T-cell (primary cell): ENCODE data around the gene TCERG1L. TPM values are rescaled to one million over a fixed set of nuclear protein-coding genes. Genes with fewer than 3 reads are reported as not detected.

Experiments used
- ATAC-seq, 4 experiments: fragments of 200-7000 bp in 3 of 4; fragments of 150-1000 bp in 1 of 4; cut with Tn5 transposase; replicated peaks in 1 of 4; 1 replicate in 3 of 4; 2 replicates in 1 of 4; pipeline ENCODE4 v1.10.0; 2021; ENCODE audit warnings: moderate library complexity in 3 of 4, mild to moderate bottlenecking in 2 of 4, moderate number of reproducible peaks in 1 of 4
- CTCF ChIA-PET, 2 donors: fragments of 300-600 bp; sonication (Branson Sonifier 250); formaldehyde crosslinking; loops; one replicate each; lab custom pipeline; 2022; ENCODE audit warnings: antibody characterized with exemption in 2 of 2; lab: Charles Lee
- POLR2A ChIA-PET, 2 donors: fragments of 300-600 bp; sonication (Branson Sonifier 250); formaldehyde crosslinking; loops; one replicate each; lab custom pipeline; 2022; ENCODE audit warnings: antibody characterized with exemption in 2 of 2; lab: Charles Lee
- DNase-seq, 35 experiments: peaks; one replicate each; pipeline versions ENCODE4 v3.0.0 to v3.0.0-alpha.2; 2013 to 2023
- H3K27ac ChIP-seq: one replicate; pipeline ENCODE4 v1.5.1; 2013; ENCODE audit warnings: low read length
- H3K27me3 ChIP-seq, 2 experiments: replicated peaks in 1 of 2; 1 replicate in 1 of 2; 2 replicates in 1 of 2; pipeline versions ENCODE4 v1.6.1 to v1.7.0; 2013; ENCODE audit warnings: low read length in 1 of 2, mixed read lengths in 1 of 2; ENCODE audit not compliant: control insufficient read depth in 2 of 2, insufficient read depth in 2 of 2; ENCODE audit errors: extremely low read depth in 1 of 2
- H3K36me3 ChIP-seq, 2 donors: 1 replicate in 1 of 2; 2 replicates in 1 of 2; pipeline versions ENCODE4 v1.6.1 to v1.7.0; 2013; ENCODE audit warnings: low read length in 1 of 2; ENCODE audit not compliant: control insufficient read depth in 2 of 2, insufficient read depth in 1 of 2; ENCODE audit errors: extremely low read depth in 1 of 2
- H3K4me1 ChIP-seq, 2 experiments: 1 replicate in 1 of 2; 2 replicates in 1 of 2; pipeline versions ENCODE4 v1.6.1 to v1.7.0; 2013; ENCODE audit warnings: low read length in 2 of 2, mixed read lengths in 1 of 2; ENCODE audit not compliant: insufficient read depth in 2 of 2, control insufficient read depth in 1 of 2; ENCODE audit errors: extremely low read depth in 1 of 2
- H3K4me3 ChIP-seq, 2 donors: 1 replicate in 1 of 2; 2 replicates in 1 of 2; pipeline versions ENCODE4 v1.5.1 to v1.7.0; 2013; ENCODE audit warnings: mild to moderate bottlenecking in 2 of 2, low read length in 1 of 2, moderate library complexity in 1 of 2; ENCODE audit not compliant: control insufficient read depth in 1 of 2; ENCODE audit errors: extremely low read depth in 1 of 2
- H3K9me3 ChIP-seq: 2 replicates; pipeline ENCODE4 v1.7.0; 2013
- H3K27ac Mint-ChIP-seq, 2 donors: one replicate each; pipeline ENCODE4 v1.8.0; 2020 to 2021; ENCODE audit warnings: mild to moderate bottlenecking in 2 of 2, mixed read lengths in 2 of 2
- H3K27me3 Mint-ChIP-seq, 2 donors: one replicate each; pipeline ENCODE4 v1.8.0; 2021 to 2022; ENCODE audit warnings: mixed read lengths in 2 of 2
- H3K36me3 Mint-ChIP-seq: one replicate; pipeline ENCODE4 v1.8.0; 2021; ENCODE audit warnings: mixed read lengths
- H3K4me1 Mint-ChIP-seq, 3 donors: one replicate each; pipeline ENCODE4 v1.8.0; 2020 to 2022; ENCODE audit warnings: mixed read lengths in 3 of 3, mild to moderate bottlenecking in 1 of 3
- H3K4me3 Mint-ChIP-seq, 3 donors: one replicate each; pipeline ENCODE4 v1.8.0; 2020 to 2022; ENCODE audit warnings: mild to moderate bottlenecking in 3 of 3, mixed read lengths in 3 of 3, moderate library complexity in 3 of 3
- H3K9me3 Mint-ChIP-seq, 3 donors: one replicate each; pipeline ENCODE4 v1.8.0; 2020 to 2022; ENCODE audit warnings: mixed read lengths in 3 of 3
- WGBS: methylation state at CpG from one replicate; pipeline ENCODE4 v1.1.5; 2013; ENCODE audit warnings: missing lambda C conversion rate; ENCODE audit not compliant: insufficient coverage; 5-methylcytosine and 5-hydroxymethylcytosine counted together
- total RNA-seq, 35 experiments: library from RNA in 6 of 35; stranded (reverse) in 6 of 35; fragments of 120-200 nt in 1 of 35; gene quantifications; one replicate each; pipeline versions ENCODE4 v1.2.1 to v1.2.4 and lab custom pipeline; 2013 to 2026

TCERG1L gene
- total RNA-seq, 5 donors from 2014 or later (not counting 1 experiment from before 2014, with no cell fraction given): 0.13 to 0.29 (median 0.21) TPM; not detected in 1

- DNase-seq (no peak), ATAC-seq (no peak)
- Mint-ChIP-seq H3K4me1 (peaks cover 0 to 3% (median 0%) of the 10 kb centered on the region in 3 donors), H3K27ac (no peak overlapping the region), H3K27me3 (peaks cover 0 to 4% of the 10 kb centered on the region in 2 donors), H3K4me3 (no peak overlapping the region), H3K36me3 (no peaks in the 10 kb centered on the region), H3K9me3 (no peaks in the 10 kb centered on the region)
- Histone ChIP-seq H3K9me3 (no peaks in the 10 kb centered on the region), H3K4me3 (no peak overlapping the region), H3K27me3 (peaks cover 0 to 13% of the 10 kb centered on the region in 2 experiments), H3K27ac (no peak overlapping the region), H3K36me3 (no peaks in the 10 kb centered on the region), H3K4me1 (no peaks in the 10 kb centered on the region)
- POLR2A ChIA-PET: no interaction called here
- WGBS: 88% methylated on average over 13 of the region's 16 CpGs
- CTCF ChIA-PET: no interaction called here
Measured at GRCh38 chr10:131068311-131068710, 243.2 kb downstream of the TCERG1L start.

- H3K27ac ChIP-seq: no peak overlapping the region
- DNase-seq (no peak), ATAC-seq (no peak)
- H3K9me3 ChIP-seq: no peaks in the 10 kb centered on the region
- H3K27me3 ChIP-seq: peaks cover 0 to 16% of the 10 kb centered on the region in 2 experiments
- Mint-ChIP-seq H3K4me3 (no peak overlapping the region), H3K27me3 (peaks cover 0 to 4% of the 10 kb centered on the region in 2 donors), H3K36me3 (no peaks in the 10 kb centered on the region), H3K9me3 (no peaks in the 10 kb centered on the region), H3K4me1 (peaks cover 0 to 4% (median 0%) of the 10 kb centered on the region in 3 donors), H3K27ac (no peak overlapping the region)
- ChIA-PET POLR2A (no interaction called here), CTCF (no interaction called here)
- no peak overlapping the region for H3K4me3 ChIP-seq
- whole genome bisulfite sequencing: 80% methylated on average over 1 of the region's 4 CpGs
- no peaks in the 10 kb centered on the region for H3K36me3 ChIP-seq
- H3K4me1 ChIP-seq: no peaks in the 10 kb centered on the region
Measured at GRCh38 chr10:131067690-131068089, 243.8 kb downstream of the TCERG1L start.

- no peak overlapping the region for H3K4me3 Mint-ChIP-seq
- no peak for DNase-seq
- H3K4me1 Mint-ChIP-seq: peaks cover 0 to 4% (median 0%) of the 10 kb centered on the region in 3 donors
- no peak overlapping the region for H3K27ac Mint-ChIP-seq
- WGBS: 60% methylated on average over 5 of the region's 5 CpGs
- Histone ChIP-seq H3K4me1 (no peaks in the 10 kb centered on the region), H3K36me3 (no peaks in the 10 kb centered on the region), H3K27me3 (peaks cover 0 to 17% of the 10 kb centered on the region in 2 experiments), H3K27ac (no peak overlapping the region), H3K9me3 (no peaks in the 10 kb centered on the region), H3K4me3 (no peak overlapping the region)
- ChIA-PET POLR2A (no interaction called here), CTCF (no interaction called here)
- peaks cover 0 to 4% of the 10 kb centered on the region in 2 donors for H3K27me3 Mint-ChIP-seq
- H3K9me3 Mint-ChIP-seq: no peaks in the 10 kb centered on the region
- no peaks in the 10 kb centered on the region for H3K36me3 Mint-ChIP-seq
- ATAC-seq: no peak
Measured at GRCh38 chr10:131065673-131066305, 245.7 kb downstream of the TCERG1L start.

GRCh38 chr10:131063311-131063710 is 248.2 kb downstream of the TCERG1L start:
- H3K4me1 Mint-ChIP-seq: peaks cover 0 to 4% (median 0%) of the 10 kb centered on the region in 3 donors
- Histone ChIP-seq H3K4me1 (no peaks in the 10 kb centered on the region), H3K27ac (no peak overlapping the region), H3K27me3 (peaks cover 0 to 14% of the 10 kb centered on the region in 2 experiments), H3K4me3 (no peak overlapping the region), H3K9me3 (no peaks in the 10 kb centered on the region), H3K36me3 (no peaks in the 10 kb centered on the region)
- 79% methylated on average over 2 of the region's 2 CpGs for WGBS
- no peak for ATAC-seq
- peaks cover 0 to 7% (median 3%) of the 10 kb centered on the region in 3 donors for H3K9me3 Mint-ChIP-seq
- H3K36me3 Mint-ChIP-seq: no peaks in the 10 kb centered on the region
- no peak overlapping the region for H3K4me3 Mint-ChIP-seq
- peaks cover 0 to 4% of the 10 kb centered on the region in 2 donors for H3K27me3 Mint-ChIP-seq
- ChIA-PET POLR2A (no interaction called here), CTCF (no interaction called here)
- no peak overlapping the region for H3K27ac Mint-ChIP-seq
- no peak for DNase-seq

- DNase-seq: no peak
- Histone ChIP-seq H3K4me3 (no peak overlapping the region), H3K36me3 (no peaks in the 10 kb centered on the region), H3K9me3 (no peaks in the 10 kb centered on the region), H3K27ac (no peak overlapping the region), H3K4me1 (no peaks in the 10 kb centered on the region), H3K27me3 (peaks cover 0 to 9% of the 10 kb centered on the region in 2 experiments)
- no peak for ATAC-seq
- H3K4me3 Mint-ChIP-seq: no peak overlapping the region
- peaks cover 0 to 4% (median 0%) of the 10 kb centered on the region in 3 donors for H3K4me1 Mint-ChIP-seq
- H3K36me3 Mint-ChIP-seq: no peaks in the 10 kb centered on the region
- peaks cover 0 to 4% of the 10 kb centered on the region in 2 donors for H3K27me3 Mint-ChIP-seq
- CTCF ChIA-PET: no interaction called here
- H3K9me3 Mint-ChIP-seq: peaks cover 0 to 13% (median 3%) of the 10 kb centered on the region in 3 donors
- POLR2A ChIA-PET: no interaction called here
- 70% methylated on average over 10 of the region's 10 CpGs for WGBS
- no peak overlapping the region for H3K27ac Mint-ChIP-seq
Measured at GRCh38 chr10:131062621-131063260, 248.8 kb downstream of the TCERG1L start.

GRCh38 chr10:131061216-131061615 is 250.3 kb downstream of the TCERG1L start:
- H3K27me3 Mint-ChIP-seq: peaks cover 0 to 1% of the 10 kb centered on the region in 2 donors

More at GRCh38 chr10:131061216-131061615, 250.3 kb downstream of the TCERG1L start:
- no peaks in the 10 kb centered on the region for H3K4me1 ChIP-seq
- no peaks in the 10 kb centered on the region for H3K36me3 Mint-ChIP-seq
- WGBS: 77% methylated on average over 11 of the region's 11 CpGs
- H3K9me3 Mint-ChIP-seq: peaks cover 0 to 19% (median 3%) of the 10 kb centered on the region in 3 donors
- H3K27ac Mint-ChIP-seq: no peak overlapping the region
- no peak overlapping the region for H3K27ac ChIP-seq
- ATAC-seq (no peak), DNase-seq (no peak)
- CTCF ChIA-PET: no interaction called here
- H3K27me3 ChIP-seq: peaks cover 0 to 12% of the 10 kb centered on the region in 2 experiments
- peaks cover 0 to 4% (median 0%) of the 10 kb centered on the region in 3 donors for H3K4me1 Mint-ChIP-seq
- no peak overlapping the region for H3K4me3 Mint-ChIP-seq
- no peak overlapping the region for H3K4me3 ChIP-seq
- H3K9me3 ChIP-seq: no peaks in the 10 kb centered on the region
- POLR2A ChIA-PET: no interaction called here
- H3K36me3 ChIP-seq: no peaks in the 10 kb centered on the region
